BJ (cell line): ENCODE data around the gene DAP. TPM values are rescaled to one million over a fixed set of nuclear protein-coding genes. Genes with fewer than 3 reads are reported as not detected.

ENCODE experiments used
- CTCF ChIA-PET: fragments of 350-600 bp; formaldehyde crosslinking; extraction: SDS; loops from one replicate; lab custom pipeline; 2021; ENCODE audit warnings: antibody characterized with exemption, inconsistent platforms; lab: Yijun Ruan, JAX
- POLR2A ChIA-PET: fragments of 300-600 bp; sonication (Branson Sonifier 250); formaldehyde crosslinking; extraction: SDS; loops from one replicate; lab custom pipeline; 2021; ENCODE audit warnings: antibody characterized with exemption; lab: Charles Lee
- DNase-seq: peaks from one replicate; pipeline ENCODE4 v3.0.0-alpha.2; 2011; ENCODE audit warnings: low read depth
- H3K27me3 ChIP-seq: 2 replicates; pipeline ENCODE4 v1.6.0; 2011; ENCODE audit warnings: low read length; ENCODE audit not compliant: control insufficient read depth, insufficient read depth
- H3K36me3 ChIP-seq: 2 replicates; pipeline ENCODE4 v1.5.1; 2011; ENCODE audit warnings: low read length; ENCODE audit not compliant: control insufficient read depth, insufficient read depth
- H3K4me3 ChIP-seq: 2 replicates; pipeline ENCODE4 v1.5.1; 2011; ENCODE audit warnings: low read depth, mild to moderate bottlenecking, control low read depth, low read length
- polyA plus RNA-seq: library from polyadenylated mRNA; depleted of rRNA; stranded (reverse); fragments of >200 nt; gene quantifications from 2 replicates; pipeline ENCODE4 v1.2.3, GENCODE V29; 2011
- TF ChIP-seq, protein P1 (sequence below): IDR thresholded peaks from 2 replicates; pipeline ENCODE4 v1.5.1; 2011; ENCODE audit warnings: low read depth, mild to moderate bottlenecking, control low read depth, inconsistent platforms, low read length, moderate library complexity; ENCODE audit not compliant: insufficient read depth

DAP gene
- polyA plus RNA-seq, 1 experiment, result 95.6 TPM

DNA sequence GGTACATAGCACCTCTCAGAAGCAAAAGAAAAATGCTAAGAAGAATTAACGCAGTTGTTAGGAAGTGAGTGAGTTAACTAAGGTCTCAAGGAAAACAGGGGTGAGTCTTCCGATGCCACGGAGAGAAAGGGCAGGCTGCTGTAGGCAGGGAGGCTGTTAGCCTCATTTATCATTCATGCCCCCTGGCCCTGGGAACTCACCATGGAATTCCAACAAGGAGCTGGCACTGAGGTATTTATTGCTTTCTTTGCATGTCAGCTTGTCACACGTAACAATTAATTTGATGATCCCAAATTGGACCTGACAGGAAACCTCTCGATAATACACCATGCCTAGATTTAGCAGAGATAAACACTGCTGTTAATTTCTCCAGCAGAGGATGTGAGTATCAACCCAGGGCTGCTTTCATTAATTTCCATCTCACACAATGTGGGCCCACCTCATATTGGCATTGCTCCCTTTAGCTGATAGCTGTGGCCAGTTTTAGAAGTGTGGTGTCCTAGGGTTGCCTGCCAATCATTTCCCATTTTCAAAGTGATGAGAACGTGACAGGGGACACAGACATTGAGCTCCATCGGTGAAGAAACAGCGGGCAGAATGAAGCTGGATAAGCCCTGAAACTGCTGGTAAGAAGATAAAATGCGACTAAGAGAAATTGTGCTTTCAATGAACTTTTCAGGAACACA is 45.3 kb downstream of the DAP start:
- Histone ChIP-seq H3K4me3 (no peak overlapping the region), H3K36me3 (peaks cover 11% of the 10 kb centered on the region), H3K27me3 (no peaks in the 10 kb centered on the region)
- ChIA-PET POLR2A (no interaction called here), CTCF (interaction anchor here (0.6 kb wide), 1 partner anchor 27 kb away, joined by 3 read pairs; no protein-coding TSS in a partner anchor)
- no peak for DNase-seq
- TF ChIP-seq, protein P1, sequence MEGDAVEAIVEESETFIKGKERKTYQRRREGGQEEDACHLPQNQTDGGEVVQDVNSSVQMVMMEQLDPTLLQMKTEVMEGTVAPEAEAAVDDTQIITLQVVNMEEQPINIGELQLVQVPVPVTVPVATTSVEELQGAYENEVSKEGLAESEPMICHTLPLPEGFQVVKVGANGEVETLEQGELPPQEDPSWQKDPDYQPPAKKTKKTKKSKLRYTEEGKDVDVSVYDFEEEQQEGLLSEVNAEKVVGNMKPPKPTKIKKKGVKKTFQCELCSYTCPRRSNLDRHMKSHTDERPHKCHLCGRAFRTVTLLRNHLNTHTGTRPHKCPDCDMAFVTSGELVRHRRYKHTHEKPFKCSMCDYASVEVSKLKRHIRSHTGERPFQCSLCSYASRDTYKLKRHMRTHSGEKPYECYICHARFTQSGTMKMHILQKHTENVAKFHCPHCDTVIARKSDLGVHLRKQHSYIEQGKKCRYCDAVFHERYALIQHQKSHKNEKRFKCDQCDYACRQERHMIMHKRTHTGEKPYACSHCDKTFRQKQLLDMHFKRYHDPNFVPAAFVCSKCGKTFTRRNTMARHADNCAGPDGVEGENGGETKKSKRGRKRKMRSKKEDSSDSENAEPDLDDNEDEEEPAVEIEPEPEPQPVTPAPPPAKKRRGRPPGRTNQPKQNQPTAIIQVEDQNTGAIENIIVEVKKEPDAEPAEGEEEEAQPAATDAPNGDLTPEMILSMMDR, result no peak

DNA sequence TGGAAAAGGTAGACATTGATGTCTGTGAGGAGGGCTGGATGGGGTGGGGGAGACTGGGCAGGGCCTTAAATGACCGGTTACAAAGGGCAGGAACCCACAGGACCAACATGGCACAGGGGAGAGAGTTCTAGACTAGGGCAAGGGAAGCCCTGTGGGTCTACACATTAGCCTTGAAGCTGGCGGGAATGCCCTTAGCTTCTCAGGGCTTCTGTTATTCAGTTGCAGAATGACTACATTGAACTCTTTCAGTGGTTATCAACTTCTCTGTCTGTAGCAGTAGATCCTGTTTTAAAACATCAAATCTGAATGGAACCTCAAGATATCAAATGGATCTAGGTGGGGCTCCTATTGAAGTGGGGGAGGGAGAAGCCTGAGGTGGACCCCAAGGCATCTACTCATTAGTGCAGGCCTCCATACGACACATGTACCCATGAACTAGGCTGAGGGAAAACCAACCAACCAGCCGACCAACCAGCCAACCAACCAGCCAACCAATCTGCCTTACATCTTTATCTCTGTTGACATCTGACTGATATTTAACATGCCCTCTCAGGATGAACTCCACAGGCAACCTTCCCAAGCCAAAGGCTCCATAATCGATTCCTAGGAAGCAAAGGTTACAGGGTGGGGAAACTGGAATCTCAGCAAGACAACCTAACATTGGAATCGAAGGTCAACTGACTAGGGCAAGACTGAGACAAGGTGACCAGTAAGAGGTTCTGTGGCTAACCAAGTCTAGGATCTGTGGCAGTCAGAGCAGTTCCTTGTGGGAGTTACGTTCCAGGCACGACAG is 48.3 kb downstream of the DAP start:
- Histone ChIP-seq H3K27me3 (no peaks in the 10 kb centered on the region), H3K4me3 (no peak overlapping the region), H3K36me3 (peaks cover 17% of the 10 kb centered on the region)
- CTCF ChIA-PET, result no interaction called here
- TF ChIP-seq, protein P1, result no peak
- POLR2A ChIA-PET, result no interaction called here
- no peak for DNase-seq

DNA sequence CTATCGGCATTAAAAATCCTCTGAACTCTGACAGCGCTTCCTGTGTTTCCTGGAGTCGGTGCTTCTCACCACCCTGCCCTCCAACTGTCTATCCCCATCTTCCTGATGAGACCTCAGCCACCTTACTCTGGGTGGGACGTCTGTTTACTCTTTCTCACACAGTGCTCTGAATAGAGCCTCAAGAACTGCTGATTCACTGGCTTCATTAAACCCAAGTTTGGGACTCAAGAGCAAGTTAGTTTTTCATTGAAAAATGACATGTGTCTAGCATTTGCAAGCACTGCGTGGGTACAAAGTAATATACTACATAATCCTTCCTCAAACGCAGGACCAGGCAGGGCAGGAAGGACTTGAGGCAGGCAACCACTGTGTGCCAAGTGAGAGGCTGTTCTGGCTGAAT is 49.5 kb downstream of the DAP start:
- Histone ChIP-seq H3K4me3 (no peak overlapping the region), H3K27me3 (no peaks in the 10 kb centered on the region), H3K36me3 (peaks cover 17% of the 10 kb centered on the region)
- ChIA-PET POLR2A (no interaction called here), CTCF (no interaction called here)
- TF ChIP-seq, protein P1, result no peak
- DNase-seq, result no peak

DNA sequence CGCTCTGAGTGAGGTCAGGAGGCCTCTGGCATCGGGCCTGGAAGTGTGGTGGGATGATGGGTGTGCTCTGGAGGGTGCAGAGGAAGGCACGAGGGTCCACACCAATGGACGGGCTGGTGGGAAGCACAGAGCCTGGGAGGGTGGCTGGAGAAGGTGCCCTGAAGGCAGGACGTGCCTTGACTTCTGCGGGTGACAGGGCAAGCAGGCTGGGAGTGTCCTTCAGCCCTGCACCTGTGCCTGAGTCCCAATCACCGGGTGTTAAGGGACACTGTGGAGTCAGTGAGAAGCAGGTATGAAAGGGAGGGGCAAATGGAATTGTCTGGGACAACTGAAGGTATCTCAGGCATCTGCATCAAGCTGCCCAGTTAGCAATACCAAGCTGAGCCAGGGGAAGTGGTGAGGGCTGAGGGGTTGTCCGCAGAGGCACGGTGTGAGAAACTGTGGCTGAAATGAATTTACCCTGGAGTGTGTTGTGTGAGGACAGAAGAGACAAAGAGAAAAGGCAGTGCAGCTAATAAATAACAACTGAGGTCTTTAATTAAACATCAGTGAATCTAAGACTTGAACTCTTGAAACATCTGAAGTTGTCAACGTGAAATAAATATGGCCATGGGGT is 50.4 kb downstream of the DAP start:
- no peak overlapping the region for H3K4me3 ChIP-seq
- H3K27me3 ChIP-seq, result no peaks in the 10 kb centered on the region
- TF ChIP-seq, protein P1, result no peak
- POLR2A ChIA-PET, result no interaction called here
- DNase-seq, result no peak
- peaks cover 14% of the 10 kb centered on the region for H3K36me3 ChIP-seq
- CTCF ChIA-PET, result no interaction called here

DNA sequence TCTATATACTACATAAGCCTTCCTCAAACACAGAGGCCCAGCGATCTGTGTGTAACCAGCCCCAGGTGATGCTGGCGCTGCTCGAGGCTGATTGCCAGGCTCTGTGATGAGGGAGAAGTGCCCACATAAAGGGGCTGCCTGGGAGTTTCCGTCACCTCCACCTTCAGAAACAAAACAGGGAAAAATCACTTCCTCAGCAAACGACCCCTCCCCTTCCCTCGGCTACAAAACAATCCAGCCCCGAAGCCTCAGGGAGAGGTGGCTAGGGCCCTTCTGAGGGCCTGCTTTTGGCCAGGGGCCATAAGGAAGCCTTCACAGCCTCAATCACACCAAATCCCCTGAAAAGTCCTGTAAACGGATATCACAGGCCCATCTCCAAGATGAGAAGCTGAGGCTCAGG is 51.1 kb downstream of the DAP start:
- H3K27me3 ChIP-seq, result no peaks in the 10 kb centered on the region
- H3K36me3 ChIP-seq, result peaks cover 10% of the 10 kb centered on the region
- ChIA-PET CTCF (interaction anchor here (0.6 kb wide), 1 partner anchor 1253 kb away, joined by 3 read pairs; no protein-coding TSS in a partner anchor), POLR2A (no interaction called here)
- TF ChIP-seq, protein P1, result no peak
- DNase-seq, result no peak
- H3K4me3 ChIP-seq, result no peak overlapping the region
